BJ (cell line): ENCODE data around the gene PRTN3. TPM values are rescaled to one million over a fixed set of nuclear protein-coding genes. Genes with fewer than 3 reads are reported as not detected.

Experiments used
- CTCF ChIA-PET: fragments of 350-600 bp; formaldehyde crosslinking; extraction: SDS; loops from one replicate; lab custom pipeline; 2021; ENCODE audit warnings: antibody characterized with exemption, inconsistent platforms; lab: Yijun Ruan, JAX
- POLR2A ChIA-PET: fragments of 300-600 bp; sonication (Branson Sonifier 250); formaldehyde crosslinking; extraction: SDS; loops from one replicate; lab custom pipeline; 2021; ENCODE audit warnings: antibody characterized with exemption; lab: Charles Lee
- DNase-seq: peaks from one replicate; pipeline ENCODE4 v3.0.0-alpha.2; 2011; ENCODE audit warnings: low read depth
- H3K27me3 ChIP-seq: 2 replicates; pipeline ENCODE4 v1.6.0; 2011; ENCODE audit warnings: low read length; ENCODE audit not compliant: control insufficient read depth, insufficient read depth
- H3K36me3 ChIP-seq: 2 replicates; pipeline ENCODE4 v1.5.1; 2011; ENCODE audit warnings: low read length; ENCODE audit not compliant: control insufficient read depth, insufficient read depth
- H3K4me3 ChIP-seq: 2 replicates; pipeline ENCODE4 v1.5.1; 2011; ENCODE audit warnings: low read depth, mild to moderate bottlenecking, control low read depth, low read length
- polyA plus RNA-seq: library from polyadenylated mRNA; depleted of rRNA; stranded (reverse); fragments of >200 nt; gene quantifications from 2 replicates; pipeline ENCODE4 v1.2.3, GENCODE V29; 2011
- TF ChIP-seq, protein P1 (sequence below): IDR thresholded peaks from 2 replicates; pipeline ENCODE4 v1.5.1; 2011; ENCODE audit warnings: low read depth, mild to moderate bottlenecking, control low read depth, inconsistent platforms, low read length, moderate library complexity; ENCODE audit not compliant: insufficient read depth

The PRTN3 gene
- polyA plus RNA-seq, 1 experiment: not detected

DNA sequence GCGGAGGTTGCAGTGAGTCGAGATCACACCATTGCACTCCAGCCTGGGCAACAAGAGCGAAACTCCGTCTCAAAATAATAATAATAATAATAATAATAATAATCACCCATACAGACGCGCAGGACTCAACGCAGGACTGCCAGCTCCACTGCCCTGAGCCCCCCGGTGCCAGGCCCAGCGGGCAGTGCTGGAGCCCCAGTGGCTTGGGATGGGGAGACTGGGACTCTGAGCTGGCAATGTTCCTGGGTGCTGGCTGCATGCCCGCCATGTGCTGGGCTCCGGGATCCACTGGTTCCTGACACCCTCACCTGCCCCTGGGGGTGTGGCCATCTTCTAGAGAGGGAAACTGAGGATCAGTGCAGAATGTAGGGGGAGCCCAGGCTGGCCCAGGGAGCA is 13.5 kb upstream of the PRTN3 start:
- H3K27me3 ChIP-seq: no peaks in the 10 kb centered on the region
- TF ChIP-seq, protein P1, sequence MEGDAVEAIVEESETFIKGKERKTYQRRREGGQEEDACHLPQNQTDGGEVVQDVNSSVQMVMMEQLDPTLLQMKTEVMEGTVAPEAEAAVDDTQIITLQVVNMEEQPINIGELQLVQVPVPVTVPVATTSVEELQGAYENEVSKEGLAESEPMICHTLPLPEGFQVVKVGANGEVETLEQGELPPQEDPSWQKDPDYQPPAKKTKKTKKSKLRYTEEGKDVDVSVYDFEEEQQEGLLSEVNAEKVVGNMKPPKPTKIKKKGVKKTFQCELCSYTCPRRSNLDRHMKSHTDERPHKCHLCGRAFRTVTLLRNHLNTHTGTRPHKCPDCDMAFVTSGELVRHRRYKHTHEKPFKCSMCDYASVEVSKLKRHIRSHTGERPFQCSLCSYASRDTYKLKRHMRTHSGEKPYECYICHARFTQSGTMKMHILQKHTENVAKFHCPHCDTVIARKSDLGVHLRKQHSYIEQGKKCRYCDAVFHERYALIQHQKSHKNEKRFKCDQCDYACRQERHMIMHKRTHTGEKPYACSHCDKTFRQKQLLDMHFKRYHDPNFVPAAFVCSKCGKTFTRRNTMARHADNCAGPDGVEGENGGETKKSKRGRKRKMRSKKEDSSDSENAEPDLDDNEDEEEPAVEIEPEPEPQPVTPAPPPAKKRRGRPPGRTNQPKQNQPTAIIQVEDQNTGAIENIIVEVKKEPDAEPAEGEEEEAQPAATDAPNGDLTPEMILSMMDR: no peak
- no peak overlapping the region for H3K4me3 ChIP-seq
- no peak for DNase-seq
- H3K36me3 ChIP-seq: no peaks in the 10 kb centered on the region
- CTCF ChIA-PET: interaction anchor here (0.8 to 1.0 kb wide), 2 partner anchors 12 to 29 kb away, joined by 3 to 4 read pairs; no protein-coding TSS in a partner anchor
- POLR2A ChIA-PET: no interaction called here

DNA sequence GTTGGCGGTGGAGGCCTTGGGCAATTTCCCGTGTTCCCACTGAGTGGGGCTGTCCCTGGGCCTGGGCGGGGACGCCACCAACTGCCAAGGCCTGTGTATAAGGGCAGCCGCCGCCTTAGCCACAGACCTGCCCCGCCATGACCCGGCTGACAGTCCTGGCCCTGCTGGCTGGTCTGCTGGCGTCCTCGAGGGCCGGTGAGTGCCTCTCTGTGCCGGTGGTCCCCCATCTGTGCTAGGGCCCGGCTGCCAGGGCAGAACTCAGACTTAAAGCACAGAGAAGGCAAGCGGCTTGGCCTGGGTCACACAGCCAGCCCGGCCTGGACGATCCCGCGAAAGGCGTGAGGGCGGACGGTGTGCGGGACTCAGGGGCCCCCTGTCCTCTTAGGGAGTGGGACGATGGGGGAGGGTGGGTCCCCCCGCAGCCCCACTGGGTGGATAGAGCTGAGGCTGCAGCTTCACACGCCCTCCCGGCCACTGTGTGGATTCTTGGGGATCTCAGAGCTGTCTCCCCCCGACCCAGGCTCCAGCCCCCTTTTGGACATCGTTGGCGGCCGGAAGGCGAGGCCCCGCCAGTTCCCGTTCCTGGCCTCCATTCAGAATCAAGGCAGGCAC is 13.0 kb upstream of the PRTN3 start, which contains the start of gene AZU1:
AZU1 (plus strand) TSS at position 128 of the 612 bp plus-strand sequence; CDS start at position 138, 10 bp downstream.
- DNase-seq: no peak
- no peaks in the 10 kb centered on the region for H3K27me3 ChIP-seq
- POLR2A ChIA-PET: no interaction called here
- CTCF ChIA-PET: interaction anchor here (0.8 to 1.0 kb wide), 2 partner anchors 11 to 29 kb away, joined by 3 to 4 read pairs; no protein-coding TSS in a partner anchor
- no peak within 1 kb of the TSS for H3K4me3 ChIP-seq
- TF ChIP-seq, protein P1: no peak
- no peaks in the 10 kb centered on the region for H3K36me3 ChIP-seq

DNA sequence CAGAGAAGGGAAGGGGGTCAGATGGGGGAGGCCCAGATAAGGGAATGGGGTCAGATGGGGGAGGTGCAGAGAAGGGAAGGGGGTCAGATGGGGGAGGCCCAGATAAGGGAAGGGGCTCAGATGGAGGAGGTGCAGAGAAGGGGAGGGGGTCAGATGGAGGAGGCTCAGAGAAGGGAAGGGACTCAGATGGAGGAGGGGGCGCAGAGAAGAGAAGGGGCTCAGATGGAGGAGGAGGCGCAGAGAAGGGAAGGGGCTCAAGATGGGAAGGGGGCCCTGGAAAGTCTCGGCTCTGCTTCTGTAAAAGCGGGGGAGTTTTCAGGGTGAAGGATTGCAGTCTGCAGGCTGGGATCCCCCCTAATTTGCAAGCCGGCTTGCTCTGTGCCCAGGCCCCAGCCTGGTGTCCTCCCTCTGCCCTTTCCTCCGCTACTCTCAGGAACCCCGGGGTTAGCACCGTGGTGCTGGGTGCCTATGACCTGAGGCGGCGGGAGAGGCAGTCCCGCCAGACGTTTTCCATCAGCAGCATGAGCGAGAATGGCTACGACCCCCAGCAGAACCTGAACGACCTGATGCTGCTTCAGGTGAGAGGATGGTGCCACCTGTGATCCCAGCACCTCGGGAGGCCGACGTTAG is 11.6 kb upstream of the PRTN3 start:
- Histone ChIP-seq H3K4me3 (no peak overlapping the region), H3K27me3 (no peaks in the 10 kb centered on the region), H3K36me3 (no peaks in the 10 kb centered on the region)
- POLR2A ChIA-PET: no interaction called here
- no peak for DNase-seq
- CTCF ChIA-PET: no interaction called here
- TF ChIP-seq, protein P1: no peak

DNA sequence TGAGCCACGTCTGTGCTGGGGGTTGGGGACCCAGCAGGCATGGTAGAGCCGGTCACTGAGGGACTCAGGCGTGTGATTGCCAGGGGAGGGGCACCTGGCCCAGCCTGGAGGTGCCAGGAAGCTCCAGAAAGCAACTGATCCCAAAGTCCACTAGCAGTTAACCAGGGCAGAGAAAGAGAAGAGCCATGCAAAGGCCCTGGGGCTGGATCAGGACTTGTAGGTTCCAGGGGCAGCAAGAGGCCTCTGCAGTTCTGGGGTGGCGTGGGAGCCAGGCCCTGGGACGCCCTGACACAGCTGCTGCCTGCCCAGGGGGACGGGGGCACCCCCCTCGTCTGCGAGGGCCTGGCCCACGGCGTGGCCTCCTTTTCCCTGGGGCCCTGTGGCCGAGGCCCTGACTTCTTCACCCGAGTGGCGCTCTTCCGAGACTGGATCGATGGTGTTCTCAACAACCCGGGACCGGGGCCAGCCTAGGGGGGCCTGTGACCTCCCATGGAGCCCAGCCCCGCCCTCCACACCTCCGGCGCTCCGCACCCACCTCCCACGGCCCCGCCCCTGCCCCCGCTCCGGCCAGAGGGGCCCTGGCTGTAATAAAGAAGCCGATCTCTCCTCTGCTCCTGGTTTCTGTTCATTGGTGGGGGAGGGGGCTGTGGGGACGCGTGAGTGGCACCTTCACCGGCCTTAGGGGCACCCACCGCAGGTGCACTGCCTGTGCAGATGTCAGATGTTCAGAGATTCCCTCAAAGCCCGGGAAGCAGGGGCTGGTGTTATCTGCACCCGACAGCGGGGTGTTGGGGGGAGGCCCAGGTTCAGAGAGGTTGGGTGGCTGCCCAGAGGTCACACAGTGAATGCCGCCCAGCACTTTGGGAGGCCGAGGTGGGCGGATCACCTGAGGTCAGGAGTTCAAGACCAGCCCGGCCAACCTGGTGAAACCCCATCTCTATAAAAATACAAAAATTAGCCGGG is 9.1 kb upstream of the PRTN3 start:
- ChIA-PET CTCF (no interaction called here), POLR2A (no interaction called here)
- no peaks in the 10 kb centered on the region for H3K36me3 ChIP-seq
- H3K27me3 ChIP-seq: no peaks in the 10 kb centered on the region
- TF ChIP-seq, protein P1: no peak
- no peak overlapping the region for H3K4me3 ChIP-seq
- DNase-seq: no peak

DNA sequence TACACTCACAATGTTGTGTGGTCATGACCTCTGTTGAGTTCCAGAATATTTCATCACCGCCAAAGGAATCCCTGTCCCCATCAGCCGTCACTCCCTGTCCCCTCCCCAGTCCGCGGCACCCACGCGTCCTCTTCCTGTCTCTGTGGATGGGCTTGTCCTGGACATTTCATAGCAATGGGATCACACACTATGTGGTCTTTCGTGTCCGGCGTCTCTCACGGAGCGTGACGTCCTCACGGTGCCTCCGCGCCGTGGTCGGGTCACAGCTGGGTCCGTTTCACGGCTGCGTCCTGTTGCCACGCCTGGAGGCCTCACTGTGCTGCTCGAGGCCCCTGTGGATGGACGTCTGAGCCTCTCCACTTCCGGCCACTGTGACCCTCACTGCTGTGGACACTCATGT is 6.6 kb upstream of the PRTN3 start:
- TF ChIP-seq, protein P1: no peak
- peaks cover 3% of the 10 kb centered on the region; the same call in 1 of the 2 replicates for H3K27me3 ChIP-seq
- no peaks in the 10 kb centered on the region for H3K36me3 ChIP-seq
- no peak for DNase-seq
- H3K4me3 ChIP-seq: no peak overlapping the region
- CTCF ChIA-PET: interaction anchor here (0.6 to 1.3 kb wide), 2 partner anchors 9 to 22 kb away, joined by 3 read pairs; no protein-coding TSS in a partner anchor
- POLR2A ChIA-PET: no interaction called here
